Heart left ventricle (tissue), 16 donors: ENCODE results near the gene ALDOC. TPM values are rescaled to one million over a fixed set of nuclear protein-coding genes. Genes with fewer than 3 reads are reported as not detected.

Experiments
- ATAC-seq, 4 donors: fragments of 200-7000 bp; cut with Tn5 transposase; one replicate each; pipeline ENCODE4 v1.9.1; 2020 to 2022; ENCODE audit warnings: moderate library complexity in 4 of 4, mild to moderate bottlenecking in 3 of 4, moderate number of reproducible peaks in 1 of 4
- DNase-seq, 5 donors: peaks; one replicate each; pipeline ENCODE4 v3.0.0-alpha.2; 2020
- H3K27ac ChIP-seq, 12 donors: fragments of 200-600 bp; sonication (generic) in 4 of 12; one replicate each; pipeline versions ENCODE4 v1.5.0 to v1.8.0; 2016 to 2022; ENCODE audit warnings: mild to moderate bottlenecking in 2 of 12
- H3K27me3 ChIP-seq, 9 donors: fragments of 200-600 bp; sonication (generic) in 2 of 9; one replicate each; pipeline versions ENCODE4 v1.5.1 to v1.8.0; 2016 to 2022; ENCODE audit warnings: mild to moderate bottlenecking in 3 of 9
- H3K36me3 ChIP-seq, 9 donors: fragments of 200-600 bp; sonication (generic) in 2 of 9; one replicate each; pipeline versions ENCODE4 v1.5.0 to v1.8.0; 2018 to 2022; ENCODE audit warnings: mild to moderate bottlenecking in 2 of 9
- H3K4me1 ChIP-seq, 12 donors: fragments of 200-600 bp; sonication (generic) in 4 of 12; one replicate each; pipeline versions ENCODE4 v1.5.0 to v1.8.0; 2016 to 2022; ENCODE audit warnings: mild to moderate bottlenecking in 3 of 12
- H3K4me3 ChIP-seq, 12 donors: fragments of 200-600 bp; sonication (generic) in 4 of 12; one replicate each; pipeline versions ENCODE4 v1.5.0 to v1.8.0; 2017 to 2022; ENCODE audit warnings: mild to moderate bottlenecking in 9 of 12, moderate library complexity in 4 of 12
- H3K9me3 ChIP-seq, 12 donors: fragments of 200-600 bp; sonication (generic) in 4 of 12; one replicate each; pipeline versions ENCODE4 v1.5.0 to v1.8.0; 2016 to 2022; ENCODE audit warnings: mild to moderate bottlenecking in 1 of 12
- POLR2A ChIP-seq, 2 donors: fragments of 450-650 bp; IDR thresholded peaks; one replicate each; pipeline ENCODE4 v1.6.1; 2017; ENCODE audit warnings: antibody characterized with exemption in 2 of 2, mild to moderate bottlenecking in 2 of 2, moderate library complexity in 2 of 2
- WGBS, 4 donors: extraction: QIAGEN DNeasy Blood & Tissue Kit in 2 of 4; methylation state at CpG; one replicate each; pipeline versions ENCODE4 v1.1.5 to v1.1.7; 2013 to 2018; 5-methylcytosine and 5-hydroxymethylcytosine counted together
- intact Hi-C, 10 donors: fragments of 100-400 bp; cut with DNase I; formaldehyde crosslinking; loops; one replicate each; pipeline versions ENCODE4 v1.11.1 to v1.14.2; 2022
- polyA plus RNA-seq, 2 donors: library from polyadenylated mRNA; stranded (reverse); fragments of 200-250 nt; gene quantifications; one replicate each; pipeline ENCODE4 v1.2.3, GENCODE V29; 2013
- total RNA-seq, 9 donors: library from RNA; depleted of rRNA in 2 of 9; stranded (reverse); fragments of >200 nt in 2 of 9; fragmentation: NEBNext Ultra II Directional in 3 of 9; extraction: Animal tissue kit (Norgen Biotek cat#: 25700) in 3 of 9; gene quantifications; one replicate each; pipeline versions ENCODE4 v1.1.0 to v1.2.4, GENCODE V29; 2016 to 2023
- TF ChIP-seq, protein P1 (sequence below), 12 donors: fragments of 200-600 bp; sonication (generic) in 4 of 12; IDR thresholded peaks; one replicate each; pipeline versions ENCODE4 v1.5.0 to v1.8.0; 2018 to 2022; ENCODE audit warnings: antibody characterized with exemption in 12 of 12, mild to moderate bottlenecking in 5 of 12
- donor health status: ischemic (EF 13 %, LVEDD 7.1; RV severe dilation, severe dysfunction).
- donor health status: healthy with polysubstance abuse.
- donor health status: DM: no; HTN: yes; CAD: no.
- donor health status: DM: no; HTN: no; CAD: no.
- donor health status: ischemic (EF 25% LVEDD 6.9; RV normal size, moderate dysfunction).
- donor health status: ischemic (EF 25% LVEDD 5.7; RV mildly dilated, moderate dysfunction).
- donor health status: healthy.
- donor health status: DM: yes; HTN: yes; CAD: no.
- donor health status: ischemic (EF 35%, LVEDD 5.7; RV mildly dilated, moderate dysfunction).
- donor health status: nonischemic (EF 11% LVEDD 7.7; RV severe dilation, severe dysfunction).
- donor health status: DM: yes; HTN: yes; CAD: no.
- donor health status: PGD.
- donor health status: ischemic (EF 29% LVEDD 5.4; RV normal size, mild dysfunction).
- donor health status: nonischemic (EF 23%, LVEDD 6.1; RV moderate dilation, normal function).

The ALDOC gene
- total and polyA plus RNA-seq, 11 donors = 154 to 677 (median 221) TPM

DNA sequence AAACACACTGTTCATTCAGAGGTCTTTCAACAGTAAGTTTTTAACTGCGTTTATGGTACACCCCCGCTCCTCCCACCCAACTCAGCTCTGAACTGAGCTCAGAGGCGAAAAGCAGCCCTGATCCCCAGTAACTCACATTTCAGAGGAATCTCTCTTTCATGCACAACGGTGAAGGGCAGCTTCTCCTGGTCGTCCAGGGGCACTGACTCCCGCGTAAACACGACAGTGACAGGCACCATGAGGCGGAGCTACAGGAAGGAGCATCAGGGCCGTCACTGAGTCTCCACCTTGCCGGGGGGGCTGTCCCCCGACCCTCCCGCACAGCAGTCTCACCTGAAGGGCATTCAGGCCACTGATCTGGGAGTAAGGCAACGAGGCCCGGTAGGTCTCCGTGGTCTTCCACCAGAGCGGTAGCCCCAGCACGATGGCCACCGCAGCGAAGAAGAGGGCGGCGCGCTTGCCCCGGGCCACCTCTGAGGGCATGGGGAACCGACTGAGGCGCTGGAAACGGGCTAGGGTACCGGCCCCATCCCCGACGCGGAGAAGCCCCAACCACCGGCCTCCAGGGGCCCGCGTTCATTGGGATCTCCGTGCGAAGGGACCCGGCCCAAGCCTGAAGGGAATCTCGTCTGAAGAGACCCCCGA, 5.9 kb downstream of the ALDOC start:
- TF ChIP-seq, protein P1, sequence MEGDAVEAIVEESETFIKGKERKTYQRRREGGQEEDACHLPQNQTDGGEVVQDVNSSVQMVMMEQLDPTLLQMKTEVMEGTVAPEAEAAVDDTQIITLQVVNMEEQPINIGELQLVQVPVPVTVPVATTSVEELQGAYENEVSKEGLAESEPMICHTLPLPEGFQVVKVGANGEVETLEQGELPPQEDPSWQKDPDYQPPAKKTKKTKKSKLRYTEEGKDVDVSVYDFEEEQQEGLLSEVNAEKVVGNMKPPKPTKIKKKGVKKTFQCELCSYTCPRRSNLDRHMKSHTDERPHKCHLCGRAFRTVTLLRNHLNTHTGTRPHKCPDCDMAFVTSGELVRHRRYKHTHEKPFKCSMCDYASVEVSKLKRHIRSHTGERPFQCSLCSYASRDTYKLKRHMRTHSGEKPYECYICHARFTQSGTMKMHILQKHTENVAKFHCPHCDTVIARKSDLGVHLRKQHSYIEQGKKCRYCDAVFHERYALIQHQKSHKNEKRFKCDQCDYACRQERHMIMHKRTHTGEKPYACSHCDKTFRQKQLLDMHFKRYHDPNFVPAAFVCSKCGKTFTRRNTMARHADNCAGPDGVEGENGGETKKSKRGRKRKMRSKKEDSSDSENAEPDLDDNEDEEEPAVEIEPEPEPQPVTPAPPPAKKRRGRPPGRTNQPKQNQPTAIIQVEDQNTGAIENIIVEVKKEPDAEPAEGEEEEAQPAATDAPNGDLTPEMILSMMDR (IDR thresholded peaks at IDR 0.05) = no peak
- no peak for TF ChIP-seq POLR2A (IDR thresholded peaks at IDR 0.05)
- intact Hi-C loops = loop anchor here in 2 of 10 donors (2.0 to 5.0 kb wide), 2 partner anchors 18 to 76 kb away; partner anchors contain the start of genes BLTP2 (in 1 of the 2) and UNC119 (in 1 of the 2)
- Histone ChIP-seq H3K27ac (peak overlapping the region in 11 of 12 donors; percentile 53 to 93 (median 81)), H3K4me1 (peaks cover 0 to 51% (median 23%) of the 10 kb centered on the region in 12 donors), H3K4me3 (peak overlapping the region; percentile 73 to 100 (median 92)), H3K36me3 (peaks cover 0 to 24% (median 10%) of the 10 kb centered on the region in 9 donors), H3K27me3 (no peaks in the 10 kb centered on the region), H3K9me3 (no peaks in the 10 kb centered on the region)
- DNase-seq (peak in 2 of 5 donors; percentile 30 to 60), ATAC-seq (peak in 3 of 4 donors; percentile 2 to 17 (median 14))
- WGBS, 4 donors = 1 to 2% (median 1%) methylated on average over 24 to 39 of the region's 39 CpGs

DNA sequence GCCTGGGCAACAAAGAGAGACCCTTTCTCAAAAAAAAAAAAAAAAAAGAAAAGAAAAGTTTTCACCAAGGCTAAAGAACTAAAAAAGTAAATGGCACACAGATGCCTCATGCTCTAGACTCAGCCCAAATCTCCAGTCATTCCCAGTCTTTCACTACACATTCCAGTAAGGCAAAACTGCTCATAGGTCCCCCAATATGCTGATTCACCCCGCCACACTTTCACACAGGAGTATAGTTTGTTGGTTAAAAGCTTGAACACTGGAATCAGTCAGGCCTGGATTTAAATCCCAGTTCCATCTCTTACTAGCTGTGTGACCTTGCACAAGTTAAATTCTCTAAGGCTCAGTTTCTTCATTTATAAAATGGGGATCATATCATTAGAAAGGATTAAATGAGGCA, 7.2 kb downstream of the ALDOC start:
- no peak for TF ChIP-seq POLR2A (IDR thresholded peaks at IDR 0.05)
- TF ChIP-seq, protein P1 (IDR thresholded peaks at IDR 0.05) = no peak
- H3K27ac ChIP-seq = no peak overlapping the region
- H3K36me3 ChIP-seq = peaks cover 0 to 19% (median 10%) of the 10 kb centered on the region in 9 donors
- intact Hi-C loops = no loop called here
- peaks cover 0 to 49% (median 20%) of the 10 kb centered on the region in 12 donors for H3K4me1 ChIP-seq
- WGBS, 4 donors = 95 to 100% (median 97%) methylated on average over 1 of the region's 1 CpG
- no peak for ATAC-seq
- H3K9me3 ChIP-seq = no peaks in the 10 kb centered on the region
- DNase-seq = no peak
- peak overlapping the region in 1 of 12 donors; percentile 96 for H3K4me3 ChIP-seq
- no peaks in the 10 kb centered on the region for H3K27me3 ChIP-seq

DNA sequence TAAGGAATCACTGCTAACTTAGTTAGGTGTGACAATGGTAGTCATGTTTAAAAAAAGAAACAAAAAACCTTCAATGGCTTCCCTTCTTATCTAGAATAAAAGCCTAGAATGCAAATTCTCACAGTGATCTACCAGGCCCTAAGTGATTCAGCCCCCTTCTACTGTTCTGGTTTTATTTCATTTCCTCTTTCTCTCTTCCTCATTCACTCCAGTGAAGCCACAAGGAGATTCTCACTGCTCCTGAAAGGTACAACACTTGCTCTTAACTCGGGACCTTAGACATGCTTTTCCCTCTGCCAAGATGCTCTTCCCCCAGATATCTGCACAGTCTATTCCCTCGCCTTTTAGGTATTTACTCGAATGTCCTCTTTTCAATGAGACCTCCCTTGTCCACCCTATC, 9.1 kb downstream of the ALDOC start:
- peaks cover 0 to 31% (median 19%) of the 10 kb centered on the region in 9 donors for H3K36me3 ChIP-seq
- TF ChIP-seq, protein P1 (IDR thresholded peaks at IDR 0.05) = no peak
- no peak for TF ChIP-seq POLR2A (IDR thresholded peaks at IDR 0.05)
- H3K4me3 ChIP-seq = no peak overlapping the region
- 83 to 88% (median 88%) methylated on average over 3 of the region's 3 CpGs for WGBS, 4 donors
- DNase-seq (no peak), ATAC-seq (no peak)
- H3K9me3 ChIP-seq = no peaks in the 10 kb centered on the region
- intact Hi-C loops = no loop called here
- H3K27me3 ChIP-seq = no peaks in the 10 kb centered on the region
- H3K4me1 ChIP-seq = peaks cover 0 to 44% (median 22%) of the 10 kb centered on the region in 12 donors
- no peak overlapping the region for H3K27ac ChIP-seq

DNA sequence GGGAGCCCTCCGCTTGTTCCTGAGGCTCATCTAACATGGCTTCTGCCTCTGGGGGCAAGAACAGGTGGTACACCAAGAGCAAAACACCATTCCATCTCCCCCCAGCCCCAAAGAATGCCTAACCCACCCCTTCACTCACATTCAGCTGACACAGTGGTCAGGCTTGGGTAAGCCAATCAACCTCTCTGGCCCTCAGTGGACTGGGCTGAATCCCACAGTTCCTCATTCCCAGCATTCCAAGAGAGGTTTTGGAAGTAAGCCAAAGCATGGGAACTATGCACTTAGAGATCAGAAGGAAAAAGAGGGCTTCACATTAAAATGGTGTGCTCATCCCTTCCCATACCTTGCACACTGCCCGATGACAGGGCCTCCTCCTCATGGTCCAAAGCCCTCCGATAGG, 13.2 kb downstream of the ALDOC start:
- WGBS, 4 donors = 65 to 81% (median 70%) methylated on average over 3 of the region's 3 CpGs
- DNase-seq (peak in 1 of 5 donors; percentile 17), ATAC-seq (peak in 2 of 4 donors; percentile 41 to 42)
- peaks cover 0 to 19% (median 4%) of the 10 kb centered on the region in 12 donors for H3K4me1 ChIP-seq
- H3K27me3 ChIP-seq = no peaks in the 10 kb centered on the region
- intact Hi-C loops = no loop called here
- TF ChIP-seq POLR2A (IDR thresholded peaks at IDR 0.05) = no peak
- TF ChIP-seq, protein P1 (IDR thresholded peaks at IDR 0.05) = no peak
- H3K36me3 ChIP-seq = peaks cover 0 to 70% (median 60%) of the 10 kb centered on the region in 9 donors
- H3K4me3 ChIP-seq = no peak overlapping the region
- no peaks in the 10 kb centered on the region for H3K9me3 ChIP-seq
- no peak overlapping the region for H3K27ac ChIP-seq
